Panc1 (cell line): ENCODE measurements around the gene ZNF319.

Experiments used
- POLR2AphosphoS5 ChIP-seq: IDR thresholded peaks from 2 replicates; pipeline ENCODE4 v1.6.1; 2012; ENCODE audit warnings: mild to moderate bottlenecking, low read depth, low read length, moderate library complexity
- TF ChIP-seq, protein P1 (sequence below): fragments of 450-650 bp; IDR thresholded peaks from 2 replicates; pipeline ENCODE4 v1.5.1; 2017; ENCODE audit warnings: mild to moderate bottlenecking
- TF ChIP-seq, protein P2 (sequence below), 2 experiments: IDR thresholded peaks; 2 replicates each; pipeline ENCODE4 v1.6.1; 2011 to 2012; ENCODE audit warnings: low read depth in 2 of 2, control low read depth in 1 of 2, low read length in 1 of 2, mild to moderate bottlenecking in 1 of 2, moderate library complexity in 1 of 2; ENCODE audit not compliant: insufficient read depth in 1 of 2

- TF ChIP-seq POLR2AphosphoS5, result no peak
- TF ChIP-seq, protein P1, sequence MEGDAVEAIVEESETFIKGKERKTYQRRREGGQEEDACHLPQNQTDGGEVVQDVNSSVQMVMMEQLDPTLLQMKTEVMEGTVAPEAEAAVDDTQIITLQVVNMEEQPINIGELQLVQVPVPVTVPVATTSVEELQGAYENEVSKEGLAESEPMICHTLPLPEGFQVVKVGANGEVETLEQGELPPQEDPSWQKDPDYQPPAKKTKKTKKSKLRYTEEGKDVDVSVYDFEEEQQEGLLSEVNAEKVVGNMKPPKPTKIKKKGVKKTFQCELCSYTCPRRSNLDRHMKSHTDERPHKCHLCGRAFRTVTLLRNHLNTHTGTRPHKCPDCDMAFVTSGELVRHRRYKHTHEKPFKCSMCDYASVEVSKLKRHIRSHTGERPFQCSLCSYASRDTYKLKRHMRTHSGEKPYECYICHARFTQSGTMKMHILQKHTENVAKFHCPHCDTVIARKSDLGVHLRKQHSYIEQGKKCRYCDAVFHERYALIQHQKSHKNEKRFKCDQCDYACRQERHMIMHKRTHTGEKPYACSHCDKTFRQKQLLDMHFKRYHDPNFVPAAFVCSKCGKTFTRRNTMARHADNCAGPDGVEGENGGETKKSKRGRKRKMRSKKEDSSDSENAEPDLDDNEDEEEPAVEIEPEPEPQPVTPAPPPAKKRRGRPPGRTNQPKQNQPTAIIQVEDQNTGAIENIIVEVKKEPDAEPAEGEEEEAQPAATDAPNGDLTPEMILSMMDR, result no peak
- TF ChIP-seq, protein P2, sequence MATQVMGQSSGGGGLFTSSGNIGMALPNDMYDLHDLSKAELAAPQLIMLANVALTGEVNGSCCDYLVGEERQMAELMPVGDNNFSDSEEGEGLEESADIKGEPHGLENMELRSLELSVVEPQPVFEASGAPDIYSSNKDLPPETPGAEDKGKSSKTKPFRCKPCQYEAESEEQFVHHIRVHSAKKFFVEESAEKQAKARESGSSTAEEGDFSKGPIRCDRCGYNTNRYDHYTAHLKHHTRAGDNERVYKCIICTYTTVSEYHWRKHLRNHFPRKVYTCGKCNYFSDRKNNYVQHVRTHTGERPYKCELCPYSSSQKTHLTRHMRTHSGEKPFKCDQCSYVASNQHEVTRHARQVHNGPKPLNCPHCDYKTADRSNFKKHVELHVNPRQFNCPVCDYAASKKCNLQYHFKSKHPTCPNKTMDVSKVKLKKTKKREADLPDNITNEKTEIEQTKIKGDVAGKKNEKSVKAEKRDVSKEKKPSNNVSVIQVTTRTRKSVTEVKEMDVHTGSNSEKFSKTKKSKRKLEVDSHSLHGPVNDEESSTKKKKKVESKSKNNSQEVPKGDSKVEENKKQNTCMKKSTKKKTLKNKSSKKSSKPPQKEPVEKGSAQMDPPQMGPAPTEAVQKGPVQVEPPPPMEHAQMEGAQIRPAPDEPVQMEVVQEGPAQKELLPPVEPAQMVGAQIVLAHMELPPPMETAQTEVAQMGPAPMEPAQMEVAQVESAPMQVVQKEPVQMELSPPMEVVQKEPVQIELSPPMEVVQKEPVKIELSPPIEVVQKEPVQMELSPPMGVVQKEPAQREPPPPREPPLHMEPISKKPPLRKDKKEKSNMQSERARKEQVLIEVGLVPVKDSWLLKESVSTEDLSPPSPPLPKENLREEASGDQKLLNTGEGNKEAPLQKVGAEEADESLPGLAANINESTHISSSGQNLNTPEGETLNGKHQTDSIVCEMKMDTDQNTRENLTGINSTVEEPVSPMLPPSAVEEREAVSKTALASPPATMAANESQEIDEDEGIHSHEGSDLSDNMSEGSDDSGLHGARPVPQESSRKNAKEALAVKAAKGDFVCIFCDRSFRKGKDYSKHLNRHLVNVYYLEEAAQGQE (IDR thresholded peaks at IDR 0.05; ENCODE audit: insufficient read depth in 1 of 2, low read depth in 2 of 2, low read length in 1 of 2), result no peak
These were observed 40.0 kb upstream of the ZNF319 start for GRCh38 chr16:58040496-58040846.
